ENCODE measurements around the gene OSBPL2. TPM values are rescaled to one million over a fixed set of nuclear protein-coding genes. Genes with fewer than 3 reads are reported as not detected.

OSBPL2 gene
- total RNA-seq, 1 donor from 2014 or later: 56.7 TPM

DNA sequence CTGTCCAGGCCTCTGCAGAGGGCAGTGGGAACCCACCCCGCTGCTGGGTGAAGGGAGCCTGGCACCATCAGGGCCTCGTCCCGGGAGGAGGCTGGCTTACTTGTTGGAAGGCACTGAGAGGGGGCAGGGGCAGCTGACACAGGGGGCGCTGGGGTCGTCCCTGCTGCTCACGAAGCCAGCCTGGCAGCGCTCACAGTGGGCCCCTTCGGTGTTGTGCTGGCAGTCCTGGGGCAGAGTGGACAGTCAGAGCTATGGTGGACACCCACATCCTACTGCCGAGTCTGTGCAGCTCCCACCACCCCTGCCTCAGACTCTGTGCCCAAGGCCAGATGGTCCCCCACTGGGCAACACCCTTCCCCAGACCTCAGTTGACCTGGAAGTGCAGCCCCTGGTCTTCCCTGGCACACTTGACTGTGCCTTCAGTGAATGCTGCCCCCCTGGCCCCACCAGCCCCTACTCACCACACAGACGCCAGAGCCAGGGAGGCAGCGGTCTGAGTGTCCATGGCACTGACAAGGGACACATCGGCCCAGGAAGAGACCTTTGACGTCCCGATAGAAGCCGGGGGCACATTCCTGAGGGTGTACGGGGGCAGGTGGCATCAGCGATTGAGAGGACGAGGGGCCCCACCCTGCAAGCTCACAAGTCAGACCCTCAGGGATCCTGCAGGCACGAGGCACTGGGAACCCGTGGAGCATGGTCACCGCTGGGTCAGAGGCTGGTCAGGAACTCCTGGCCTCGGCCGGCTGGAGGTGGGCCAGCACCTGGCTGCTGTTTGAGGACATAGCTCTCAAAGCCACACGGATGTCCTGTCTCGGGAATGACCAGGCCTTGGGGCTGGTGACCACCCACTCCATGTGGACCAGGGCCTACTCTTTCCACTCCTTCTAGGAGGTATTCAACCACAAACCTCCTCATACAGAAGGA lies 85.9 kb downstream of the OSBPL2 start:
- Mint-ChIP-seq H3K27ac (no peak overlapping the region), H3K27me3 (no peaks in the 10 kb centered on the region), H3K4me3 (ENCODE audit: low read depth) (no peak overlapping the region), H3K9me3 (ENCODE audit: low read depth) (no peaks in the 10 kb centered on the region), H3K4me1 (ENCODE audit: low read depth) (no peaks in the 10 kb centered on the region), H3K36me3 (ENCODE audit: insufficient read depth) (peaks cover 28% of the 10 kb centered on the region)
- DNase-seq (ENCODE audit: low spot score, unreplicated experiment): no peak
- TF ChIP-seq, protein P1, sequence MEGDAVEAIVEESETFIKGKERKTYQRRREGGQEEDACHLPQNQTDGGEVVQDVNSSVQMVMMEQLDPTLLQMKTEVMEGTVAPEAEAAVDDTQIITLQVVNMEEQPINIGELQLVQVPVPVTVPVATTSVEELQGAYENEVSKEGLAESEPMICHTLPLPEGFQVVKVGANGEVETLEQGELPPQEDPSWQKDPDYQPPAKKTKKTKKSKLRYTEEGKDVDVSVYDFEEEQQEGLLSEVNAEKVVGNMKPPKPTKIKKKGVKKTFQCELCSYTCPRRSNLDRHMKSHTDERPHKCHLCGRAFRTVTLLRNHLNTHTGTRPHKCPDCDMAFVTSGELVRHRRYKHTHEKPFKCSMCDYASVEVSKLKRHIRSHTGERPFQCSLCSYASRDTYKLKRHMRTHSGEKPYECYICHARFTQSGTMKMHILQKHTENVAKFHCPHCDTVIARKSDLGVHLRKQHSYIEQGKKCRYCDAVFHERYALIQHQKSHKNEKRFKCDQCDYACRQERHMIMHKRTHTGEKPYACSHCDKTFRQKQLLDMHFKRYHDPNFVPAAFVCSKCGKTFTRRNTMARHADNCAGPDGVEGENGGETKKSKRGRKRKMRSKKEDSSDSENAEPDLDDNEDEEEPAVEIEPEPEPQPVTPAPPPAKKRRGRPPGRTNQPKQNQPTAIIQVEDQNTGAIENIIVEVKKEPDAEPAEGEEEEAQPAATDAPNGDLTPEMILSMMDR (IDR thresholded peaks at IDR 0.05; ENCODE audit: unreplicated experiment): no peak

- Mint-ChIP-seq H3K4me1 (ENCODE audit: low read depth) (no peaks in the 10 kb centered on the region), H3K4me3 (ENCODE audit: low read depth) (no peak overlapping the region), H3K36me3 (ENCODE audit: insufficient read depth) (peaks cover 26% of the 10 kb centered on the region), H3K27me3 (no peaks in the 10 kb centered on the region), H3K9me3 (ENCODE audit: low read depth) (no peaks in the 10 kb centered on the region), H3K27ac (no peak overlapping the region)
- TF ChIP-seq, protein P1 (IDR thresholded peaks at IDR 0.05; ENCODE audit: unreplicated experiment): no peak
- DNase-seq (ENCODE audit: low spot score, unreplicated experiment): no peak
Observed at GRCh38 chr20:62325172-62325905, 87.0 kb downstream of the OSBPL2 start.

- no peaks in the 10 kb centered on the region for H3K27me3 Mint-ChIP-seq
- H3K9me3 Mint-ChIP-seq (ENCODE audit: low read depth): no peaks in the 10 kb centered on the region
- H3K36me3 Mint-ChIP-seq (ENCODE audit: insufficient read depth): peaks cover 22% of the 10 kb centered on the region
- H3K4me1 Mint-ChIP-seq (ENCODE audit: low read depth): no peaks in the 10 kb centered on the region
- no peak overlapping the region for H3K4me3 Mint-ChIP-seq (ENCODE audit: low read depth)
- no peak for DNase-seq (ENCODE audit: low spot score, unreplicated experiment)
- no peak overlapping the region for H3K27ac Mint-ChIP-seq
- TF ChIP-seq, protein P1 (IDR thresholded peaks at IDR 0.05; ENCODE audit: unreplicated experiment): no peak
Observed at GRCh38 chr20:62326559-62326958, 88.2 kb downstream of the OSBPL2 start.

DNA sequence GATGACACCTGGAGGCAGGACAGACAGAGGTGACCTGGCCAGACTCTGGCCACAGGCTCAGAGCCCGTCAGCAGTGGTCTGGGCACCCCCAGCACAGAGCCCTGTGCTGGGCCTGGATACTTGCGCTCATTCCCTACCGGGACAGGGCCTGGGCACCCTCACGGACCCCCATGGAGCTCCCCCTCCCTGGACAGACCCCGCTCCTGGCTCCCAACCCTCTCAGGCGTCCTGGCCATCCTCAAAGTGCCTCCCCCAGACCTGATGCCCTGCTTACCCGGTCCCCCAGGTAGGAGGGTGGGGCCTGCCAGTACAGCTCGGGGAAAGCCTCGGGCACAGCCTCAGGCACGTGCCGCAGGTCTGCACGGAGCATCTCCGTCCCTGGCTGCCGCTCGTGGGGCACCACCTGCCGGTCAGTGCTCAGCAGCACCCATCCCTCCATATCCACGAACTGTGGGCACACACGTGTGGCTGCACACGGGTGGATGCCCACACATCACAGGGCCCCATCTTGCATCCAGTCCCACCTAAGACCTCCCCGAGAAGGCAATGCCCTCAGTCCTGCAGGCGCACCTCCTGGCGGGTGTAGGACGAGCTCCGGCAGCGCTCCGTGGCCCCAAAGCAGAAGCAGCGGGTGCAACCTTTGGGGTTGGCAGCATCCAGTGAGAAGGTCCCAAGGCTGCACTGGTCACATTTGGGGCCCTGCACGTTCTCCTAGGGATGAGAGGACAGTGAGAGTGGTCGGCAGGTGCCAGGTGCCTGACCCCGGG lies 88.8 kb downstream of the OSBPL2 start:
- no peak overlapping the region for H3K27ac Mint-ChIP-seq
- no peaks in the 10 kb centered on the region for H3K9me3 Mint-ChIP-seq (ENCODE audit: low read depth)
- H3K36me3 Mint-ChIP-seq (ENCODE audit: insufficient read depth): peaks cover 22% of the 10 kb centered on the region
- no peak for DNase-seq (ENCODE audit: low spot score, unreplicated experiment)
- no peaks in the 10 kb centered on the region for H3K4me1 Mint-ChIP-seq (ENCODE audit: low read depth)
- H3K4me3 Mint-ChIP-seq (ENCODE audit: low read depth): no peak overlapping the region
- TF ChIP-seq, protein P1 (IDR thresholded peaks at IDR 0.05; ENCODE audit: unreplicated experiment): no peak
- no peaks in the 10 kb centered on the region for H3K27me3 Mint-ChIP-seq
